Skeletal muscle cell (primary cell): ENCODE results near the gene LRRC72.

Source experiments
- DNase-seq: peaks from one replicate; pipeline ENCODE4 v3.0.0-alpha.2; 2010; ENCODE audit warnings: low read depth
- H3K4me3 ChIP-seq: 2 replicates; pipeline ENCODE4 v1.5.1; 2011; ENCODE audit warnings: low read depth, mild to moderate bottlenecking, control low read depth, low read length, moderate library complexity

Gene LRRC72

DNA sequence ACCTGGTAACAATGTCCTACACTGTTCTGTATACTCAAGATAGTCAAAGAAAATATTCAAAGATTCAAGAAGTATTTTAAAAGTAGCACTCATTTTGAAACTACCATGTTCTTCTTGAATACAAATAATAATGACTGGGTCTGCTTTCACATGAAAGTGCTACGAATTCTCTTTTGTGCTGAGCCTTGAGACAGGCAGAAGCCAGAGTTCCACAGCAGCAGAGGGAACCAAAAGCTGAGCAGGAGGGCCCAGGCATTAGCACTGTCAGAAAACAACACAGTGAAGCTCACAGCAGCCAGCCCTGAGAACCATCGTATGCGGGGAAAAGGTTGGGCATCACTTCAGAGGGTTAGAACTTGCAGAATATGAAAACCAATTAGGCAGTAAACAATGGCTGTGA is 80.1 kb downstream of the LRRC72 start:
- no peak overlapping the region for H3K4me3 ChIP-seq
- no peak for DNase-seq

DNA sequence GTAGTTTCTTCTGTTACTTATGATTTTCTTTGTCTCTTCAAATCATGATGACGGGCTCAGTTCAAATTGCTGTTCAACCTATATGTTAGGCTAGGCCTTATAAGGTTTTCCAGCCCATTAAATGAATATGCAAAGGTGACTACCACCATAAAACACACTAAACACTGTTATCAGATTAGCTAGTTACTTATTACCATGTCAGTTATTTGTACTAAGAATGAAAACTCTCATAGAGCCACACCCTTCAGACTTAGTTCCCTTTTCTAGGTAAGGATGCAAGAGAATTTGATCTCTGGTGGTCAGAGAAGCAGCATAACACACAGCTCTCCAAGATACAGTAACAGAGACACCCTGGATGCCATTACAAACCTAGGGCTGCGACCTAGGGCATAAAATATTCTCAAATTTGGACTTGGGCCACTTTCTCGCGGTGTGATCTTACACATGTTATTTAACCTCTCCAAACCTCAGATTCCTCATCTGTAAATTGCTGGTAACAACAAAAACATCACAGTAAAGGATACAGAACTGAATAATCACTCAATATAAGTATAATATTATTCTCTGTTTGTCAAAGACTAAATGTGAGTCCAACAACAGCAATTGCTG is 83.3 kb downstream of the LRRC72 start:
- DNase-seq = no peak
- no peak overlapping the region for H3K4me3 ChIP-seq

DNA sequence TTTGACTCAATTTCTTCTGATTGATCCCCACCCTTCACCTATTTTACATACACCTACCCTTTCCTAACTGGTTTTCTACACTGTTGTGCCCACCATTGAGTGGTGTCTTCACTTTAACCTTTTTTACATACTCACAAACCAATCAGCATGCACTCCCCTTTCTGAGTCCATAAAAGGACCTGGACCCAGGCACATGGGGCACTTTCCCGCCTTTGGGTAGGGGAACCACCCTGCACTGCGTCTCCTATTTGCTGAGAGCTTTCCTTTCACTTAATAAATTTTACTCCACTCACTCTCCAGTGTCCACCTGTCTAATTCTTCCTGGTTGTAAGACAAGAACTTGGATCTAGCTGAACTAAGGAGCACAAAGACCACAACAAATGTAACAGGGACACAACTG is 85.1 kb downstream of the LRRC72 start:
- no peak for DNase-seq
- no peak overlapping the region for H3K4me3 ChIP-seq

DNA sequence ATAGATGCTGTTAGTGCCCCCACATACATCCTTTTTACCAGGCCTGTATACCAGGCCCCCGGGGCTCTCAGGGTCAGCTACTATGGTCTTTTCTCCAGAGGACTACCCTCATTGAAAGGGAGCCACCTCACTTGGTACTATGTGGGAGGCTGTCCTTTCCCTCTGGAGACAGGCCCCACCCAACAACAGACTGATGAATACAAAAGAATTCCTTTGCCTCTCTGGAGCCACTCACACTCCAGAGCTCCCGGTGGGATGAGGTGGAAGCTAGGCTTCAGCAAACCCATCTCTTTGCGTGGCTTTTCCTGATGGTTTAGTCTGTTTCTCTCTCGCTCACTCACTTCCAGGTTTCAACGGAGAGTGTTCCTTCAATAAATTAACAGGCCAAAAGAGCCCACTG is 88.6 kb downstream of the LRRC72 start:
- DNase-seq = no peak
- H3K4me3 ChIP-seq = no peak overlapping the region

DNA sequence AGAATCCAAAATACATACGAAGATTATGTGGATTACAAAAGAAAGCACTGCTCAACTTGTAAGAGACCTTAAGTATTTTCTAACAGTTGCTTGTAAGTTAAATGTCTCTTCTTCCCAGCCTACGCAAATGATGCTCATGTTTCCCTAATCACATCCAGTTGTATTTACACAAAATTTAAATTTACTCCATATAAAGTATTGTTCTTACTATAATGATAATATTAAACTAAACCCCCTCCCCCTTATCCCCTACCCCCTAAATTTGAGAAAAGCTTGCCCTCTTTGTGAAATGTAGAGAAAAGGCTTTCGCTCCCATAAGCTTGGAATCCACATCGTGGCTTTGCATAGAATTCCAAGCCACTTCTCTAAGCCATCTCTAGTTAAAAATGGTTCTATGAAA is 89.5 kb downstream of the LRRC72 start:
- H3K4me3 ChIP-seq = no peak overlapping the region
- DNase-seq = no peak

DNA sequence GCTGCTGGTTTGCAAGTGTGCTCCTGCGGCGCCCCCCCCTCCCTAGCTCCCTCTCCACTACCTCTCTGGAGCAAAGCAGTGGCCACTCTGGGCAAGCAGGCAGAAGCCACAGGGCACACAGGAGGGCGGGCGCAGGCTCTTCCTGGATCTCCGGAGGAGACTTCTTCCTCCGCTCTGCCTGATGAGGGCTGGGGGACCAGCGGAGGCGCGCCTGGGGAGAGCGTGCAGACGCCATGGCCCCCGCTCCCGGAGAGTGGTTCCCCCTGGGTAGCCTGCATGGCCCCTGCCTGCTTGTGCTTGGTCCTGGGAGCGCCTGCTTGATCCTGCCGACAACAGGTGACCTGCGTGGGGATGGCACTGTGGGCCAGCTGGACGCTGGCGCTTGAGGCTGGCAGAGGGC is 89.9 kb downstream of the LRRC72 start:
- DNase-seq = no peak
- H3K4me3 ChIP-seq = no peak overlapping the region

DNA sequence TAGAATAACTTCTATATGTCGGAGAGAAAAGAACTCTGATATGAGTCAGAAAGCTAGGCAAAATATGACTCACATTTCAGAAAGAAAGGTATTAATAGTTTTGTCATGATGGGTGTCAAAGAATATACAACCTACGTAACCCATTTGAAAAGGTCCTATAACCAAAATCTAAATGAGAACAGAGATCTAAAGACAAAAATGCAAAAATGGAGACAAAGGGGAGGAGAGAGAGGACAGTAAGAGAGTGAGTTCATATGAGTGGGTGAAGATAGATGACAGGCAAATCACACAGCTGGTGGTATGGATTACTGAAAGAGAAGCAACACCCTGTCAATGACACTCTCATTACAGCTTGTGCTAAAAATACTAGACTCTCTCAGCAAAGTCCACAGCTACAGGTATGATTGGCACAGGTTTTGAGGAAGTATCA is 93.4 kb downstream of the LRRC72 start:
- no peak overlapping the region for H3K4me3 ChIP-seq
- DNase-seq = no peak

DNA sequence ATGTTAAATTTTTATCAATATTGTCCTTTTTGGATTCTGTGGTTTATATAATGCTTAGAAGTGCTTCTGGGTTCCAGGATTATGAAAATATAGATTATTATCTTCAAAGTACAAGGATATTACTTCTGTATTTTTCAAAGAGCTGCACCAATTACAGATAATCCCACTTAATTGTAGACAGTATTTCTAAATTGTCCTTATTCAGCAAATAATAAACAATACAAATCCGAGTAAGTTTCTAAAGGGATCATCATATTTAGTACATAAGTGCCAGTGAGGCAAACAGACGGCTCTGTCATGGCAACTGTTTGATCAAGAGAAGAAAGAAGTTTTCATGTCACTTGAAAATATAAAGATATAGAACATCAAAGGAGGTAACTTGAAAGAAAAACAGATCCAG is 99.8 kb downstream of the LRRC72 start:
- no peak overlapping the region for H3K4me3 ChIP-seq
- DNase-seq = no peak

DNA sequence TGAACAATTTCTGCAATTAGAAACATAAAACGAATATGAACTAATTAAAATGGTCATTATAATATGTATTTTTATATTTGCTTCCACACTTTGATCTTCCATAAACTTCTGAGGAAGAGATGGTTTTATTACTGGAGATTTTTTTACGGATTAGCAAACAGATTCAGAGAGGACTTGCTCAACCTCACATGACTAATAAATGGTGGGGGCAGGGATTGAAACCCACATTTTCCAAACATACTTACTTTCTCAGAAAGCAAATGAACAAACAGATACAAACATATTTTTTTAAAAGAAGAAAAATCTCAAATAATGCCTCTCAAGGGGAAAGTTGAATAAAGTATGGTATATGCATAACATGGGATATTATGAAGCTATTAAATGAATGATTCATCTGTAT is 100.6 kb downstream of the LRRC72 start:
- no peak for DNase-seq
- no peak overlapping the region for H3K4me3 ChIP-seq

DNA sequence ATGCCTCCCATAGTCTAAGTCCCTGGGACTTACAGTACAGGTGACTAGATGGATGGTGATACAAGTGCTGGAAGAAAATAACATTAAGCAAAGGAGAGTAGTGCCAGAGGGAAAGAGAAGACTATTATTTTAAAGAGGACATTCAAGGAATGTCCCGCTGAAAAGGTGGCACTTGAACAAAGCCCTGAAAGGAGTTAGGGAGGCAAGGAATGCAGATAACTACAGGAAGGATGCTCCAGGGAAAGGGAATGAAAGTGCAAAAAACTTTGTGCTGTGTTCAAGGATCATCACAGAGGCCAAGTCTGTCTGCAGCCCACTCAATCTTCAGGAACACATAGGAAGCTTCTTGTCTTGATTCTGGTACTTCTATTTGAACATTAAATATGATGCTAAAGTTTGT is 104.0 kb downstream of the LRRC72 start:
- no peak overlapping the region for H3K4me3 ChIP-seq
- DNase-seq = no peak
